ENCODE measurements around the gene CACNA1B.
"Not testable (repeated sequence)": the region's sequence is repeated elsewhere in the genome, so short reads cannot be mapped to it uniquely, and the experiment has no call there.

Gene CACNA1B

DNA sequence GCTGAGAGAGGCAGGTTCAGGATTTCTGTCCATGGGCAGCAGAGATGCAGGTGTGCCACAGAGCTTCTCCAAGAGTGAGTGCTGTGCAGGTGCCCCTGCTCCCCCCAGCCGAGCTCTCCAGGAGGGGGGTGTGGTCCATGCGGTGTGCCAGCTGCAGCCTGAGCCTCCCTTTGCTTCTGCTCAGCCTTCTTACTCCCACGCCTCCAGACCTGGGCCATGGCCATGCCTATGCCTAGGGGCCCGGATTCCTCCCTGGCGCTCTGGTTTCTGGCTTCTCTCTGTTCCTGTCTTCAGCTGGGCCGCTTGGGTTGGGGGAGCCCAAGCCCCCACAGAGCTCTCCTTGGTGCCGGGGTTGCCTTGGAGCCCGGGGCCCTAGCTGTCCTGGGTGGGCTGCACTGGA, 133.3 kb downstream of the CACNA1B start:
- no peak for DNase-seq (ENCODE audit: low read depth in 3 of 3, low spot score in 1 of 3)

GRCh38 chr9:138011951-138012500, 134.4 kb downstream of the CACNA1B start:
- DNase-seq (ENCODE audit: low read depth in 3 of 3, low spot score in 1 of 3), result no peak

DNA sequence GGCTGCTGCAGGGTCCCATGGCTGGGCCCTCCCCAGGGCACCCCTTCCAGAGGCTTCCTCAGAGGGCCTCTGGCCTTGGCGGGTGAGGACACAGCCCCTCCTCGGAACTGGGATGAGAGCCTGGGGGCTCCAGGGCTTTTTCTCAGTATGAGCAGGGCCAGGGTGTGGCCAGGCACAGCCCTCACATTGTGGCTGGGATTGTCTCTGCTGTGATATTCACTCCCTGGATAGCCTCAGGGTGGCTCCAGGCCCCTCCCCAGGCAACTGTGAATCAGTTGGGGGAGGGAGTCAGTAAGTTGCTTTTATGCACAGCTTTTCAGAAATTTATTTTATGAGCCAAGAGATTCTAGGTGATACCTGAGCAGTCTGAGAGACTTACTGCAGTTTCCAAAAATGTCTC, 135.7 kb downstream of the CACNA1B start:
- no peak for DNase-seq (ENCODE audit: low read depth in 3 of 3, low spot score in 1 of 3)

DNA sequence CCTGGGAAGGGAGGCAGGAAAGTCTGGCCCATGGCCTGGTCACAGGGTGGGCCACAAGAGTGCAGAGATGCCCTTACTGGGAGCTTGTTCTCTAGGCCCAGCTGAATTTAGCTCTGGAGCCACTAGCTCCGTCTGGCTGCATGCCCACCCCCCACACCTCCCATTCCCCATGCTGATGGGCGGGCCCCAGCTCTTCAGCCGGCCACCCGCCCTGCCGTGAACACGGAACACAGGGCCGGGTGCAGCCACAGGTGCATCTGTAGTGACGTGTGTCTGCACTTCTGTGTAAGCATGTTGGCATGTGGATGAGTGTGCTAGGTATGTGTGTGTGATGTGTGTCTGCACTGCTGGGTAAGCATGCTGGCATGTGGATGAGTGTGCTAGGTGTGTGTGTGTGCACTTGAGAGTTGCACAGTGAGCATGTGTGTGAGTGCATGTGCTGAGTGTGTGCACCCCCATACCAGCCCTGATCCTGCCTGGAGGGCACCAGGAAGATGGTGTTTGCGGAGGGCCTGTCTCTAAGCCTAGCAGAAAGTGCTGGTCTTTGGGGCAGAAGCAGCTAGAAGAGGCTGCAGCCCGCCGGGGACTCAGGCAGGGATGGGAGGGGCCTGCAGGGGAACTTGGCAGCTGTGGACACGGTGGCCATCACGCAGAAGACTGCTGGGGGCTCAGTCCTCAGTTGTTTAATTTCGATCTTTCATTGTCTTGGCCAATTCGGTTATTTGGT, 136.4 kb downstream of the CACNA1B start:
- DNase-seq (ENCODE audit: low read depth in 3 of 3, low spot score in 1 of 3), result no peak

DNA sequence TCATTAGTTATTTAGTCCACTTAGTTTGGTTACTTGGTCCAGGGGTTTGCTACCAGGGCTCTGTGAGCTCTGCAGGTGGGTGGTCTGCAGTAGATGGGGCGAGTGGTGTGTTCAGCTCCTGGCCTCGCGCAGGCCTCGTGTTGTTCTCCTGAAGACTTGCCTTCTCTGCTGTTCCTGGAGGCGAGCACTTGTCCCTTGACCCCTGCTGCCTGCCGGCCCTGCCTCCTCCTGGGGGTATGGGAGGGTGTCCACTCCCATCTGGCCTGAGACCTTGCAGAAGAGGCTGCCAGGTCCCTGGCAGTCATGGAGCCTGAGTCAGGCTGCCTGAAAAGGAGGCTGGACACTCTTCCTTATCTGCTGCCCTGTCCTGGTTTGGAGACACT, 137.0 kb downstream of the CACNA1B start:
- no peak for DNase-seq (ENCODE audit: low read depth in 3 of 3, low spot score in 1 of 3)

DNA sequence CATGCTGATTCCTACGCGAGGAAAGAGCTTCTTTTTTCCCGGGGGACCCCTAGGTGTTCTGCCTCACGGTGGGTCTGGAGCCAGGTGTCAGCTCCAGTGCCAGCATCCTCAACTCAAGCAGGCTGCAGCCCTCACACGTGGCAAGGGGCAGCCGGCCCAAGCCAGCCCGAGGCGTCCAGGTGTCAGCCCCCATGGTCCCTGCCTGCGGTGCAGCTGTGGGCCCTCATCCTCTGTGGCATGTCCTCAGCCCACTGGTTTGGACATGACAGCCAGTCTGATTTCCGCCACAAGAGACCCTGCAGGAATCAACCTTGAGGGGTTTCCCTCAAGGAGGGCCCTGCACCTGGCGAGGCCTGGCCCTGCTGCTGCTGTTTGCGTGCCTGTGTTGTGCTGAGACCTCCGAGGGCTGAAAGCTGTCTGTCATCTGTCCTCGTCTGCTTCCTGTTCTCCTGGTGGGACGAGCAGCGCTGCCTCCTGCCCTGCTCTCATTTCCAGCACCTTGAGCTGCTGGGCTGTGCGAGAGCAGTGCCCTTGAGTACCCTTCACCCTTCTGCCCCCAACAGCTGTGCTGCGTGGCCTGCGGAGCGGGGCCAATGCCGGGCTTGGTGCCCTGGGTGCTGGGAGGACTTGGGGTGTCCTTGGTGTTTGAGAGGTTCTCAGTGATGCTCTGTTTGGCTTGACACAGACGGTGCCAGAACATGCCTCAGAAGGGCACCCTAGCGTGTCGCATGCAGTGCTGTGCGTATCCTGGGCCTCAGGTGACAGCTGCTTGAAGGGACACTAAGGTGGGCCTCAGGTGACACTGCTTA, 137.6 kb downstream of the CACNA1B start:
- no peak for DNase-seq (ENCODE audit: low read depth in 3 of 3, low spot score in 1 of 3)

- DNase-seq (ENCODE audit: low read depth in 3 of 3, low spot score in 1 of 3), result no peak
Measured at GRCh38 chr9:138016406-138017187, 139.0 kb downstream of the CACNA1B start.

GRCh38 chr9:138017200-138017599, 139.6 kb downstream of the CACNA1B start:
- DNase-seq (ENCODE audit: low read depth in 3 of 3, low spot score in 1 of 3), result no peak

DNA sequence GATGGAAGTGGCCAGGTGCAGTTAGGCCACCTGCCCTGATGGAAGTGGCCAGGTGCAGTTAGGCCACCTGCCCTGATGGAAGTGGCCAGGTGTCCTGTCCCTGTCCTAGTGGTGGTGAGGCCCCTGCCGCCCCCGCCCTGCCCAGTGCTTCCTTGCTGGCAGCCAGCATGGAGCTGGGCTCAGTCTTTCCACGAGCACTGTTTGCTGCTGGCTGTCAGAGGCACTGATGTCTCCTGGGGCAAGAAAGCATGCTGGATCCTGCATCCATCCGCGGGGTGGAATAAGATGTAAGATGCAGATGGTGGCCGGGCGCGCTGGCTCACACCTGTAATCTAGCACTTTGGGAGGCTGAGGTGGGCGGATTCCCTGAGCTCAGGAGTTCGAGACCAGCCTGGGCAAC, 141.9 kb downstream of the CACNA1B start:
- DNase-seq (ENCODE audit: low read depth in 3 of 3, low spot score in 1 of 3), result not testable (repeated sequence)

DNA sequence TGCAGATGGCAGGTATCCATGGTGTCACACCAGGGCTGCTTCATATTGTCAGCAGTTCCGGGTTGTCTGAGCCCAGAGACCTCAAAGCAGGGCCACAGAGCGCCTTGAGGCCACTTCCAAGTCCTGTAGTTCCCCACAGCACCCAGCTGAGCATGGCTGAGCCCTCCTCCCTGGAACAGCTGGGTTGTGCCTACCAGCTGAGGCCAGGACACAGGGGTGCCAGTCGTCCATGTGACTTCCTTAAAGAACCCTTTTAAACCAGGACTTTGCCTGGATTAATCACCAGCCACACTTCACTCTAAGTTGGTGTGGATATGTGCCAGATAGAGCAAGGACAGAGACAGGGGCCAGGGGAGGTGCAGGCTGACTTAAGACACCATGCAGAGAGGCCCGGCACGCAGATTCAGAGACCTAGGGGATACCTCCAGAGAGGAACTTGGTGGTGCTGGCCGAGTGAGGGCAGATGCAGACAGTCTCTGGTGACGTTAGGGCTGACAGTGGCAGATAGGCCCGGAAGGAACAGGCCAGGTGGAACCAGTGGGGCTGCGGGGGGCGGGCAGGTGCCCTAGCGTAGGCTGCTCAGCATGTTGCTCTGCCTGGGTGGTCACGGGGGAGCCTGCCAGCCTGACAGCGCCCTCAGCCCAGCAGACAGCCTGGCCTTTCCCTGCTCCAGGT, 142.7 kb downstream of the CACNA1B start:
- DNase-seq (ENCODE audit: low read depth in 3 of 3, low spot score in 1 of 3), result no peak

DNA sequence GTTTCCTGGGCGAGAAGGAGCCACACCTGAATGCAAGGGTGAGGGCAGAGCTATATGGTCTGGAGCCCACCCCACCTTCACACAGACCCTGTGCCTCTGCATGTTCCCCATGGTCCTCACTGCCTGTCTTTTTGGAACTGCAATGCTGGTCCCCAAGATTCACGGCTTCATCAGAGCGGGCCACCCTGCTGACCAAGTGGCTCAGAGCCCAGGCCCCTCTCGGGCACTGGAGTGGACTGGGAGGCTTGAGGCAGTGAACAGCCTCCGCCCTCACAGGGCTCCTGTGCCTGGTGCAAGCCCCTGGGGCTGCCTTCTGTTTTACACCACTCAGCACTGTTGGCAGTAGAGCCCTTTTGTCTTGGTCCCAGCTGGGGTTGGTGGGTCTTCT, 143.2 kb downstream of the CACNA1B start:
- DNase-seq (ENCODE audit: low read depth in 3 of 3, low spot score in 1 of 3), result no peak

GRCh38 chr9:138021251-138022056, 143.9 kb downstream of the CACNA1B start:
- no peak for DNase-seq (ENCODE audit: low read depth in 3 of 3, low spot score in 1 of 3)

DNA sequence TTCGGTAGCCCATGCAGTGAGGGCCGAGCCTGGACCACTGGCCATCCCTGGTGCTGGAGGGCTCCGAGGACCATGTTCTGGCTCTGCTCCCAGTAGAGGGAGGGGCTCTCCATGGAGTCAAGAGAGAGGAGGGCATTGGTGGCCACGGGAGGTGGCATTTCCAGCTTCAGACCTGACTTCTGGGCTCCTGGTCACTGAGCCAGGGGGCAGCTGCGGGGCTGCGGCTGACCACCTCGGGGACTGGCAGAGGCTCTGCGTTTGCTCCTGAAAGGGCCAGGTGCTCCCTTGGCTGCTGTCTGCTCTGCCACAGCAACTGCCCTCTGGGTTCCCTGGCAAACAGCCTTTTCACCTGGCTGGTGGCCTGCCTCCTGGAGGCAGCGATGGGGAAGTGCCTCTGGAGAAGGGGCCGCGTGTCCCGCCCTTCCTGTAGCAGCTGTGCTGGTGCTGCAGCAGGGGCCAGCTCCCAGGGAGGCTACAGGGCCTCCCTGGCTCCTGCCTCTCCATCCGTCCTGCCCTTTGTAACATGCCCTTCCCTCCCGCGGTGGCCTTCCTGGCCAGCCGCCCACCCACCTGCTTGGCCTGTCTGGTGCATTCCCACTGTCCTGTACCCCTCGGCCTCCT, 144.6 kb downstream of the CACNA1B start:
- DNase-seq (ENCODE audit: low read depth in 3 of 3, low spot score in 1 of 3), result no peak

DNA sequence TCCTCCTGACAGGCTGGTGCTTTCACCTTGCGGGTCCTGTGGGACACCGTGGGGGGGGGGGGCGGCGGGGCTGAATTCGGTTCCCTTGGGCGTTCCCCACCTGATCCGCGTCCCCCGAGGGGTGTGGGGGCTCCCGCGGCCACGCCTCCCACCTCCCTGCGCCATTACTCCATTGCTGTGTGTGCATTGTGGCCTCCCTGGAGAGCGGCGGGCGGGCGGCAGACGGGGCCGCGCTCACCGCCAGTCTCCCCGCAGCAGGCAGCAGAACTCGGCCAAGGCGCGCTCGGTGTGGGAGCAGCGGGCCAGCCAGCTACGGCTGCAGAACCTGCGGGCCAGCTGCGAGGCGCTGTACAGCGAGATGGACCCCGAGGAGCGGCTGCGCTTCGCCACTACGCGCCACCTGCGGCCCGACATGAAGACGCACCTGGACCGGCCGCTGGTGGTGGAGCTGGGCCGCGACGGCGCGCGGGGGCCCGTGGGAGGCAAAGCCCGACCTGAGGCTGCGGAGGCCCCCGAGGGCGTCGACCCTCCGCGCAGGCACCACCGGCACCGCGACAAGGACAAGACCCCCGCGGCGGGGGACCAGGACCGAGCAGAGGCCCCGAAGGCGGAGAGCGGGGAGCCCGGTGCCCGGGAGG, 145.3 kb downstream of the CACNA1B start:
- no peak for DNase-seq (ENCODE audit: low read depth in 3 of 3, low spot score in 1 of 3)

- DNase-seq (ENCODE audit: low read depth in 3 of 3, low spot score in 1 of 3), result no peak
Measured at GRCh38 chr9:138023394-138024124, 146.0 kb downstream of the CACNA1B start.

- DNase-seq (ENCODE audit: low read depth in 3 of 3, low spot score in 1 of 3), result no peak
Measured at GRCh38 chr9:138024131-138024530, 146.5 kb downstream of the CACNA1B start.

DNA sequence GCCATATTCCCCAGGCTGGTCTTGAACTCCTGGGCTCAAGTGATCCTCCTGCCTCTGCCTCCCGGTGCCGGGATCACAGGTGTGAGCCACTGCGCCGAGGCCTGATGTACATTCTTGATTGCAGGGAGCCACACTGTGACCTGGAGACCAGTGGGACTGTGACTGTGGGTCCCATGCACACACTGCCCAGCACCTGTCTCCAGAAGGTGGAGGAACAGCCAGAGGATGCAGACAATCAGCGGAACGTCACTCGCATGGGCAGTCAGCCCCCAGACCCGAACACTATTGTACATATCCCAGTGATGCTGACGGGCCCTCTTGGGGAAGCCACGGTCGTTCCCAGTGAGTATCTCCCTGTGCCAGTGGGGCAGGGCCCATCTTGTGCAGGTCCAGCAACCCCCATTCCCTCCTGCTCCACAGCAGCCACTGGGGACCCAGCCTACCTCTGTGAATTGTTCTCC, 147.3 kb downstream of the CACNA1B start:
- no peak for DNase-seq (ENCODE audit: low read depth in 3 of 3, low spot score in 1 of 3)

GRCh38 chr9:138025417-138025816, 147.8 kb downstream of the CACNA1B start:
- no peak for DNase-seq (ENCODE audit: low read depth in 3 of 3, low spot score in 1 of 3)

All from stimulated activated CD4-positive, alpha-beta T cell treated with anti-CD3 and anti-CD28 coated beads, TNF-alpha, amount 100 ng/mL, for 1 hour (primary cell).